Loucy (cell line): ENCODE results near the gene PLA2G4C.
"Not testable (repeated sequence)": the region's sequence is repeated elsewhere in the genome, so short reads cannot be mapped to it uniquely, and the experiment has no call there.

Experiments used
- EZH2phosphoT487 ChIP-seq: fragments of 200-600 bp; IDR thresholded peaks from 2 replicates; pipeline ENCODE4 v1.6.1; 2018; ENCODE audit warnings: antibody characterized with exemption, mild to moderate bottlenecking, moderate library complexity, borderline replicate concordance
- TF ChIP-seq, protein P1 (sequence below): fragments of 200-600 bp; sonication (generic); conservative IDR thresholded peaks from 2 replicates; pipeline ENCODE4 v1.5.1; 2014; ENCODE audit warnings: mild to moderate bottlenecking, antibody characterized with exemption, low read length

DNA sequence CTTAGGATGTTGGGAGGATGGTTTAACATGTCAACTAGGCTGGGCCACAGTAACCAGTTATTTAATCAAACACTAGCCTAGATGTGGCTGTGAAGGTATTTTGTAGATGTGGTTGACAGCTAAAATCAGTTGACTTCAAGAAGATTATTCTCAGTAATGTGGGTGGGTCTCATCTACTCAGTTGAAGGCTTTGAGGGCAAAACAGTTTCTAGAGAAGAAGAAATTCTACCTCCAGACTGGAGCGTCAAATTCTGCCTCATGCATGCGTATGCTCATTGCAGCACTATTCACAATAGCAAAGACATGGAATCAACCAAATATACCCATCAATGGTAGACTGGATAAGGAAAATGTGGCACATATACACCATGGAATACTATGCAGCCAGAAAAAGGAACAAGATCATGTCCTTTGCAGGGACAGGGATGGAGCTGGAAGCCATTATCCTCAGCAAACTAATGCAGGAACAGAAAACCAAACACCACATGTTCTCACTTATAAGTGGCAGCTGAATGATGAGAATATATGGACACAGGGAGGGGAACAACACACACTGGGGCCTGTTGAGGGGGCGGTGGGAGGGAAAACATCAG, 40.3 kb downstream of the PLA2G4C start:
- TF ChIP-seq, protein P1, sequence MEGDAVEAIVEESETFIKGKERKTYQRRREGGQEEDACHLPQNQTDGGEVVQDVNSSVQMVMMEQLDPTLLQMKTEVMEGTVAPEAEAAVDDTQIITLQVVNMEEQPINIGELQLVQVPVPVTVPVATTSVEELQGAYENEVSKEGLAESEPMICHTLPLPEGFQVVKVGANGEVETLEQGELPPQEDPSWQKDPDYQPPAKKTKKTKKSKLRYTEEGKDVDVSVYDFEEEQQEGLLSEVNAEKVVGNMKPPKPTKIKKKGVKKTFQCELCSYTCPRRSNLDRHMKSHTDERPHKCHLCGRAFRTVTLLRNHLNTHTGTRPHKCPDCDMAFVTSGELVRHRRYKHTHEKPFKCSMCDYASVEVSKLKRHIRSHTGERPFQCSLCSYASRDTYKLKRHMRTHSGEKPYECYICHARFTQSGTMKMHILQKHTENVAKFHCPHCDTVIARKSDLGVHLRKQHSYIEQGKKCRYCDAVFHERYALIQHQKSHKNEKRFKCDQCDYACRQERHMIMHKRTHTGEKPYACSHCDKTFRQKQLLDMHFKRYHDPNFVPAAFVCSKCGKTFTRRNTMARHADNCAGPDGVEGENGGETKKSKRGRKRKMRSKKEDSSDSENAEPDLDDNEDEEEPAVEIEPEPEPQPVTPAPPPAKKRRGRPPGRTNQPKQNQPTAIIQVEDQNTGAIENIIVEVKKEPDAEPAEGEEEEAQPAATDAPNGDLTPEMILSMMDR: not testable (repeated sequence)
- not testable (repeated sequence) for TF ChIP-seq EZH2phosphoT487
